K562 (cell line): Measurements from ENCODE around the gene SLC26A8. TPM values are rescaled to one million over a fixed set of nuclear protein-coding genes. Genes with fewer than 3 reads are reported as not detected.

Experiments
- ATF7 ChIP-seq: fragments of 450-650 bp; IDR thresholded peaks from 2 replicates; pipeline ENCODE4 v1.7.1; 2014; ENCODE audit warnings: mild to moderate bottlenecking, moderate library complexity
- CAMTA2 ChIP-seq: fragments of 250-450 bp; sonication (Bioruptor Pico); conservative IDR thresholded peaks from 2 replicates; pipeline ENCODE4 v1.5.1; 2022
- CHD1 ChIP-seq: fragments of 200-600 bp; sonication (generic); IDR thresholded peaks from one replicate; pipeline ENCODE4 v1.6.1; 2012; ENCODE audit warnings: mild to moderate bottlenecking, moderate library complexity, low read length, inconsistent platforms
- DMBX1 ChIP-seq: fragments of 250-450 bp; sonication (Bioruptor Pico); IDR thresholded peaks from 2 replicates; pipeline ENCODE4 v1.8.0; 2022; ENCODE audit warnings: inconsistent platforms, mild to moderate bottlenecking, moderate library complexity, borderline replicate concordance
- HIVEP1 ChIP-seq: fragments of 250-450 bp; sonication (Bioruptor Pico); IDR thresholded peaks from 2 replicates; pipeline ENCODE4 v1.4.0; 2020; ENCODE audit warnings: mild to moderate bottlenecking
- KAT2B ChIP-seq: IDR thresholded peaks from one replicate; pipeline ENCODE4 v1.6.1; 2012; ENCODE audit warnings: low read depth, mild to moderate bottlenecking, control low read depth, inconsistent platforms, low read length, moderate library complexity
- NR2C1 ChIP-seq, 2 experiments: fragments of 450-650 bp; IDR thresholded peaks; 2 replicates each; pipeline ENCODE4 v1.6.1; 2017; ENCODE audit warnings: mild to moderate bottlenecking in 2 of 2, antibody characterized with exemption in 1 of 2, inconsistent platforms in 1 of 2, missing compliant biosample characterization in 1 of 2, missing genetic modification characterization in 1 of 2
- PHF21A ChIP-seq: fragments of 450-650 bp; IDR thresholded peaks from 2 replicates; pipeline ENCODE4 v1.6.1; 2017; ENCODE audit warnings: low read depth, borderline replicate concordance
- RB1 ChIP-seq: fragments of 450-650 bp; IDR thresholded peaks from 2 replicates; pipeline ENCODE4 v1.6.1; 2017; ENCODE audit warnings: low read depth, mild to moderate bottlenecking
- SP1 ChIP-seq: sonication (generic); formaldehyde crosslinking; IDR thresholded peaks from 2 replicates; pipeline ENCODE4 v1.8.1; 2022; ENCODE audit warnings: mild to moderate bottlenecking, missing genetic modification reagents
- TRIM24 ChIP-seq, 2 experiments: fragments of 450-650 bp; IDR thresholded peaks; 2 replicates each; pipeline ENCODE4 v1.6.1; 2016
- U2AF1 ChIP-seq: fragments of 200-400 bp; formaldehyde crosslinking; optimal IDR thresholded peaks from 2 replicates; pipeline ENCODE3; 2017; ENCODE audit warnings: mild to moderate bottlenecking, low read depth, low read length, moderate library complexity
- ZBED1 ChIP-seq: IDR thresholded peaks from 2 replicates; pipeline ENCODE4 v1.6.1; 2014
- ZNF436 ChIP-seq: fragments of 250-450, 450-650 bp; sonication (Bioruptor Pico); formaldehyde crosslinking; IDR thresholded peaks from 2 replicates; pipeline ENCODE4 v1.7.0; 2020; ENCODE audit warnings: mild to moderate bottlenecking
- ZNF584 ChIP-seq: fragments of 200-800 bp; sonication (Bioruptor generic); IDR thresholded peaks from 2 replicates; pipeline ENCODE4 v1.6.1; 2016; ENCODE audit warnings: low read depth, mild to moderate bottlenecking, missing genetic modification characterization, missing compliant biosample characterization
- polyA plus RNA-seq, 8 experiments: library from polyadenylated mRNA; depleted of rRNA in 4 of 8; stranded (reverse) in 5 of 8; unstranded in 3 of 8; fragments of >200 nt; fragmentation: Nextera tagmentation in 2 of 8; fragmentation: Illumina TruSeq in 1 of 8; extraction: Ambion mirVana in 2 of 8; extraction: Trizol in 1 of 8; gene quantifications; 2 replicates each; pipeline versions ENCODE4 v1.2.1 to v1.2.3, GENCODE V29; 2011 to 2014; ENCODE audit warnings: inconsistent platforms in 1 of 8, missing spikeins in 1 of 8
- total RNA-seq, 7 experiments: library from RNA; depleted of rRNA in 6 of 7; stranded (reverse); fragments of >200 nt in 6 of 7; fragmentation: Illumina TruSeq in 2 of 7; extraction: Trizol in 2 of 7; gene quantifications; 2 replicates each; pipeline versions ENCODE4 v1.2.1 to v1.2.3, GENCODE V29; 2011 to 2021; ENCODE audit warnings: low replicate concordance in 1 of 7
- TF ChIP-seq, protein P1 (sequence below): sonication (generic); formaldehyde crosslinking; IDR thresholded peaks from 2 replicates; pipeline ENCODE4 v1.8.1; 2023; ENCODE audit warnings: missing genetic modification reagents, mild to moderate bottlenecking, borderline replicate concordance
- TF ChIP-seq, protein P2 (sequence below): fragments of 450-650 bp; formaldehyde crosslinking; IDR thresholded peaks from 2 replicates; pipeline ENCODE4 v1.4.0; 2020; ENCODE audit warnings: mild to moderate bottlenecking, moderate library complexity

Gene SLC26A8
- total and polyA plus RNA-seq, 9 of the 15 experiments (the other 6 are each of a cell fraction or from before 2014, with no cell fraction given), result not detected

DNA sequence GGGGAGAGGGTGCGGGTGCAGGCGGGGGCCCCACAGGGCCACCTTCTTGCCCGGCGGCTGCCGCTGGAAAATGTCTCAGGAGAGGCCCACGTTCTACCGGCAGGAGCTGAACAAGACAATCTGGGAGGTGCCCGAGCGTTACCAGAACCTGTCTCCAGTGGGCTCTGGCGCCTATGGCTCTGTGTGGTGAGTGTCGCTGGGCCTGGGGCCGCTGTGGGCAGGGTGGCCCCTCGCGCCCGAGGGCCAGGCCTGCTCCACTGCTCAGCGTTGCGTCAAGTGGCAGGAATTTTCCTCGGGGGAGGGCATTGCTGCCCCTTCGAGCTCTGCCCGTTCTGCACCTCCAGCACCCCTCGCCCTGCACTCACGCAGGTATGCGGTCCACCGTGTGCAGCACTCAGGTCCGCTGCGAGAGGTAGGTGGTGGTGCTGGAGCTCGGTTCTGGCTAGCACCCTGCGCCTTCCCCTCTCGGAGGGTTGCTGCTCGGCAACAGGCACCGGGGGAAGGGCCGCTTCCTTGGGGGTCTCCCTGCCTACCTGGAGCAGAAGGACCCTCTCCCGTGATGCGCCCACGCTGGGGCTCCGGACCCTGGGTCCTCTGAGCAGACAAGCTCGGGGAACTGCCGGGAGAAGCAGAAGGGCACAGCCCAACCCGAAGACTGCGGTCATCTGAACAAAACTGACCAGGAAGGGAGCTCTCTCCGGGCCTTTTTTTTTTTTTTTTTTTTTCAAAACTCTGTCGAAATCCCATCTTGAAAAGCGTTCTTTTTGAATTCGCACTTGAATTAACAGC lies 3.8 kb upstream of the SLC26A8 start (continued):
- TF ChIP-seq U2AF1, result no peak
- TF ChIP-seq, protein P1, sequence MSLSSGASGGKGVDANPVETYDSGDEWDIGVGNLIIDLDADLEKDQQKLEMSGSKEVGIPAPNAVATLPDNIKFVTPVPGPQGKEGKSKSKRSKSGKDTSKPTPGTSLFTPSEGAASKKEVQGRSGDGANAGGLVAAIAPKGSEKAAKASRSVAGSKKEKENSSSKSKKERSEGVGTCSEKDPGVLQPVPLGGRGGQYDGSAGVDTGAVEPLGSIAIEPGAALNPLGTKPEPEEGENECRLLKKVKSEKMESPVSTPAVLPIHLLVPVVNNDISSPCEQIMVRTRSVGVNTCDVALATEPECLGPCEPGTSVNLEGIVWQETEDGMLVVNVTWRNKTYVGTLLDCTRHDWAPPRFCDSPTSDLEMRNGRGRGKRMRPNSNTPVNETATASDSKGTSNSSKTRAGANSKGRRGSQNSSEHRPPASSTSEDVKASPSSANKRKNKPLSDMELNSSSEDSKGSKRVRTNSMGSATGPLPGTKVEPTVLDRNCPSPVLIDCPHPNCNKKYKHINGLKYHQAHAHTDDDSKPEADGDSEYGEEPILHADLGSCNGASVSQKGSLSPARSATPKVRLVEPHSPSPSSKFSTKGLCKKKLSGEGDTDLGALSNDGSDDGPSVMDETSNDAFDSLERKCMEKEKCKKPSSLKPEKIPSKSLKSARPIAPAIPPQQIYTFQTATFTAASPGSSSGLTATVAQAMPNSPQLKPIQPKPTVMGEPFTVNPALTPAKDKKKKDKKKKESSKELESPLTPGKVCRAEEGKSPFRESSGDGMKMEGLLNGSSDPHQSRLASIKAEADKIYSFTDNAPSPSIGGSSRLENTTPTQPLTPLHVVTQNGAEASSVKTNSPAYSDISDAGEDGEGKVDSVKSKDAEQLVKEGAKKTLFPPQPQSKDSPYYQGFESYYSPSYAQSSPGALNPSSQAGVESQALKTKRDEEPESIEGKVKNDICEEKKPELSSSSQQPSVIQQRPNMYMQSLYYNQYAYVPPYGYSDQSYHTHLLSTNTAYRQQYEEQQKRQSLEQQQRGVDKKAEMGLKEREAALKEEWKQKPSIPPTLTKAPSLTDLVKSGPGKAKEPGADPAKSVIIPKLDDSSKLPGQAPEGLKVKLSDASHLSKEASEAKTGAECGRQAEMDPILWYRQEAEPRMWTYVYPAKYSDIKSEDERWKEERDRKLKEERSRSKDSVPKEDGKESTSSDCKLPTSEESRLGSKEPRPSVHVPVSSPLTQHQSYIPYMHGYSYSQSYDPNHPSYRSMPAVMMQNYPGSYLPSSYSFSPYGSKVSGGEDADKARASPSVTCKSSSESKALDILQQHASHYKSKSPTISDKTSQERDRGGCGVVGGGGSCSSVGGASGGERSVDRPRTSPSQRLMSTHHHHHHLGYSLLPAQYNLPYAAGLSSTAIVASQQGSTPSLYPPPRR (CRISPR knock-in tag), result 0 out of 2 replicates have a peak, but pooled peaks have one; percentile 68
- no peak for TF ChIP-seq ZBED1
- TF ChIP-seq HIVEP1 (CRISPR knock-in tag), result no peak
- no peak for TF ChIP-seq KAT2B
- TF ChIP-seq RB1, result no peak
- TF ChIP-seq CAMTA2, result no peak
- no peak for TF ChIP-seq ZNF584 (CRISPR knock-in tag)
- TF ChIP-seq DMBX1, result no peak; the same call in 1 of the 2 replicates
- no peak; the same call in 1 of the 2 replicates for TF ChIP-seq ATF7
- peak; percentile 75 for TF ChIP-seq CHD1
- TF ChIP-seq, protein P2, sequence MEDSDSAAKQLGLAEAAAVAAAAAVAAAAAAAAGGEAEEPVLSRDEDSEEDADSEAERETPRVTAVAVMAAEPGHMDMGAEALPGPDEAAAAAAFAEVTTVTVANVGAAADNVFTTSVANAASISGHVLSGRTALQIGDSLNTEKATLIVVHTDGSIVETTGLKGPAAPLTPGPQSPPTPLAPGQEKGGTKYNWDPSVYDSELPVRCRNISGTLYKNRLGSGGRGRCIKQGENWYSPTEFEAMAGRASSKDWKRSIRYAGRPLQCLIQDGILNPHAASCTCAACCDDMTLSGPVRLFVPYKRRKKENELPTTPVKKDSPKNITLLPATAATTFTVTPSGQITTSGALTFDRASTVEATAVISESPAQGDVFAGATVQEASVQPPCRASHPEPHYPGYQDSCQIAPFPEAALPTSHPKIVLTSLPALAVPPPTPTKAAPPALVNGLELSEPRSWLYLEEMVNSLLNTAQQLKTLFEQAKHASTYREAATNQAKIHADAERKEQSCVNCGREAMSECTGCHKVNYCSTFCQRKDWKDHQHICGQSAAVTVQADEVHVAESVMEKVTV (CRISPR knock-in tag), result no peak
- TF ChIP-seq TRIM24 (IDR thresholded peaks at IDR 0.05), result no peak
- TF ChIP-seq NR2C1 (IDR thresholded peaks at IDR 0.05), result no peak
- TF ChIP-seq NR2C1 (tag; IDR thresholded peaks at IDR 0.05), result no peak
- TF ChIP-seq ZNF436 (CRISPR knock-in tag), result no peak
- no peak for TF ChIP-seq PHF21A
- no peak for TF ChIP-seq SP1
